Body of pancreas (tissue), 4 donors: ENCODE measurements around the gene ANXA6.

Experiments
- POLR2A ChIP-seq, 3 donors: fragments of 450-650 bp; IDR thresholded peaks; one replicate each; pipeline ENCODE4 v1.6.1; 2016; ENCODE audit warnings: antibody characterized with exemption in 3 of 3, mild to moderate bottlenecking in 2 of 3
- TF ChIP-seq, protein P1 (sequence below), 7 experiments: fragments of 450-650 bp in 4 of 7; fragments of 200-600 bp in 3 of 7; sonication (generic) in 3 of 7; IDR thresholded peaks; one replicate each; pipeline ENCODE4 v1.5.1; 2016 to 2019; ENCODE audit warnings: antibody characterized with exemption in 7 of 7

DNA sequence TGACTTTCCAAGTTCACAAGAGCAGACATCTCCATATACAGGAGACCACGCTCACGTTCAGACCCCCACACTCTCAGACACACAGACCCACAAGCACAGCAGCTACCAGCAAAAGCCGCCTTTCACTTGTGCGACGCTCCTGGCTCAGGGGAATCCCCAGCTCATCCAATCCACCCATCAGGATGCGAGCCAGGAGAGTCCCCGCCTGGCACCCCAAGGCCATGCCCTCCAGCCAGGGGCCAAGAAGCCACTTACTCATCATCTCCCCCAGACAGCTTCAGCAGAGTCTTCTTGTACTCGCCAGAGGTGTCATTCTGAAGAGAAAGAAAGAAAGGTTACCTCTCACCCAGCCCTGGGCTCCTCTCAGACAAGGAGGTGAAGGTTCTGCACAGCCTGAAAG is 29.7 kb downstream of the ANXA6 start:
- TF ChIP-seq, protein P1, sequence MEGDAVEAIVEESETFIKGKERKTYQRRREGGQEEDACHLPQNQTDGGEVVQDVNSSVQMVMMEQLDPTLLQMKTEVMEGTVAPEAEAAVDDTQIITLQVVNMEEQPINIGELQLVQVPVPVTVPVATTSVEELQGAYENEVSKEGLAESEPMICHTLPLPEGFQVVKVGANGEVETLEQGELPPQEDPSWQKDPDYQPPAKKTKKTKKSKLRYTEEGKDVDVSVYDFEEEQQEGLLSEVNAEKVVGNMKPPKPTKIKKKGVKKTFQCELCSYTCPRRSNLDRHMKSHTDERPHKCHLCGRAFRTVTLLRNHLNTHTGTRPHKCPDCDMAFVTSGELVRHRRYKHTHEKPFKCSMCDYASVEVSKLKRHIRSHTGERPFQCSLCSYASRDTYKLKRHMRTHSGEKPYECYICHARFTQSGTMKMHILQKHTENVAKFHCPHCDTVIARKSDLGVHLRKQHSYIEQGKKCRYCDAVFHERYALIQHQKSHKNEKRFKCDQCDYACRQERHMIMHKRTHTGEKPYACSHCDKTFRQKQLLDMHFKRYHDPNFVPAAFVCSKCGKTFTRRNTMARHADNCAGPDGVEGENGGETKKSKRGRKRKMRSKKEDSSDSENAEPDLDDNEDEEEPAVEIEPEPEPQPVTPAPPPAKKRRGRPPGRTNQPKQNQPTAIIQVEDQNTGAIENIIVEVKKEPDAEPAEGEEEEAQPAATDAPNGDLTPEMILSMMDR (IDR thresholded peaks at IDR 0.05) = no peak
- TF ChIP-seq POLR2A (IDR thresholded peaks at IDR 0.05) = no peak
